ENCODE measurements around the gene ELOVL6.
A peak's percentile ranks its signal among the peaks of the same experiment; 100 is the strongest.

Gene ELOVL6

DNA sequence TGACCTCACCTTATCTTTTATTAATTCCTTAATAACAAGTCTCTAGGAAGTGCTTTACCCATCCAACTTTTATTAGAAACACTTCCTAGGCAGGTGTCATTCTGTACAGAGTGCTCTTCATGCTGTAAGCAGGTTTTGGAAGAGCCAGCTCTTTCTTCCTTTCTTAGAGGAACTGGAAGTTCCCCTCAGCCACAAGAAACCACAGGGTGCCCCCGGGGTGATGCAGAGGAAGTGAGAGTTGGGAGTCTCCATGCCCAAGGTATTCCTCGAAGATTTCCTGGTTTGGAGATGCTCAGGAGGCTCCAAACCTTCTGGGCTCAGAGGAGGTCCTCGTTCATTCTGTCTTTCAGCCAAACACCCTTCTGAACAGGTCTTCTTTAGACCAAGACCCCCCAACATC lies 201.9 kb downstream of the ELOVL6 start:
- peak in 6 of 56 donors; percentile 0 to 17 (median 4) for DNase-seq

Data from nucleus accumbens (tissue), 56 donors.